Putamen (tissue), 1 donor: ENCODE results near the gene CSTPP1.

Experiments used
- DNase-seq: peaks from one replicate; pipeline ENCODE4 v3.0.0-alpha.2; 2016; ENCODE audit warnings: low spot score

The CSTPP1 gene

DNA sequence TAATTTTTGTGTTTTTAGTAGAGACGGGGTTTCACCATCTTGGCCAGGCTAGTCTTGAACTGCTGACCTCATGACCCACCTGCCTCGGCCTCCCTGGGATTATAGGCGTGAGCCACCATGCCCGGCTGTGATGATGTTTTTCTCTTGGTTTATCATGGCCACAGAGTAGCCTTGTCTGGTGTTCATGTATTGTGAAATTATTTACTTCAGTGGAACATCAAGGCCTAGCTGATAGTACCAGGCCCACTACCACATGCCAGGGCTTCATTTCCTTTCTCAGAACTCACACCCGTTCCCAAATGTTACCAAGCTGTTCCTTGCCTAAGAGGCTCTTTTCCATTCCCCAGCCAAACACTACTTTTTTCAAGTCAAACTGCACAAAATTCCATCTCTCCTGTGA is 272.1 kb downstream of the CSTPP1 start:
- DNase-seq = no peak
